Neural crest cell (in vitro differentiated cells): ENCODE results near the gene WSB1. TPM values are rescaled to one million over a fixed set of nuclear protein-coding genes. Genes with fewer than 3 reads are reported as not detected.

Experiments used
- DNase-seq: peaks from one replicate; pipeline ENCODE4 v3.0.0; 2021; ENCODE audit warnings: low read depth, mixed read lengths, low spot score
- H3K27ac Mint-ChIP-seq: one replicate; pipeline ENCODE4 v1.8.0; 2021; ENCODE audit warnings: mild to moderate bottlenecking, mixed read lengths; ENCODE audit not compliant: unreplicated experiment
- H3K27me3 Mint-ChIP-seq: 2 replicates; pipeline ENCODE4 v1.8.0; 2021; ENCODE audit warnings: low read depth, mild to moderate bottlenecking, mixed read lengths
- H3K36me3 Mint-ChIP-seq: 2 replicates; pipeline ENCODE4 v1.8.0; 2021; ENCODE audit warnings: low read depth, mild to moderate bottlenecking, mixed read lengths
- H3K4me1 Mint-ChIP-seq: 2 replicates; pipeline ENCODE4 v1.8.0; 2021; ENCODE audit warnings: mixed read lengths
- H3K4me3 Mint-ChIP-seq: one replicate; pipeline ENCODE4 v1.8.0; 2021; ENCODE audit warnings: mild to moderate bottlenecking, mixed read lengths
- H3K9me3 Mint-ChIP-seq: 2 replicates; pipeline ENCODE4 v1.8.0; 2021; ENCODE audit warnings: mixed read lengths
- CTCF ChIP-seq: fragments of 200-600 bp; sonication (generic); conservative IDR thresholded peaks from 2 replicates; pipeline ENCODE4 v1.5.0; 2021; ENCODE audit warnings: antibody characterized with exemption, mild to moderate bottlenecking
- total RNA-seq: library from RNA; stranded (reverse); gene quantifications from 2 replicates; pipeline ENCODE4 v1.2.1, GENCODE V29; 2021

Gene WSB1
- total RNA-seq, 1 donor from 2014 or later: 237 TPM

GRCh38 chr17:27281438-27281837 lies 12.5 kb upstream of the WSB1 start:
- Mint-ChIP-seq H3K9me3 (no peaks in the 10 kb centered on the region), H3K4me3 (no peak overlapping the region), H3K4me1 (peaks cover 8% of the 10 kb centered on the region), H3K36me3 (no peaks in the 10 kb centered on the region), H3K27ac (no peak overlapping the region), H3K27me3 (no peaks in the 10 kb centered on the region)
- DNase-seq: no peak
- TF ChIP-seq CTCF: no peak

GRCh38 chr17:27282054-27282551 lies 11.8 kb upstream of the WSB1 start:
- no peak overlapping the region for H3K27ac Mint-ChIP-seq
- H3K36me3 Mint-ChIP-seq: no peaks in the 10 kb centered on the region
- no peaks in the 10 kb centered on the region for H3K27me3 Mint-ChIP-seq
- no peak for DNase-seq
- no peak for TF ChIP-seq CTCF
- H3K9me3 Mint-ChIP-seq: no peaks in the 10 kb centered on the region
- no peak overlapping the region for H3K4me3 Mint-ChIP-seq
- peaks cover 1% of the 10 kb centered on the region for H3K4me1 Mint-ChIP-seq

GRCh38 chr17:27283060-27283459 lies 10.9 kb upstream of the WSB1 start:
- Mint-ChIP-seq H3K4me1 (no peaks in the 10 kb centered on the region), H3K9me3 (no peaks in the 10 kb centered on the region), H3K27ac (no peak overlapping the region), H3K36me3 (no peaks in the 10 kb centered on the region), H3K4me3 (no peak overlapping the region), H3K27me3 (no peaks in the 10 kb centered on the region)
- TF ChIP-seq CTCF: no peak
- no peak for DNase-seq

- Mint-ChIP-seq H3K4me3 (no peak overlapping the region), H3K9me3 (no peaks in the 10 kb centered on the region), H3K4me1 (no peaks in the 10 kb centered on the region), H3K36me3 (no peaks in the 10 kb centered on the region), H3K27ac (no peak overlapping the region), H3K27me3 (no peaks in the 10 kb centered on the region)
- no peak for TF ChIP-seq CTCF
- no peak for DNase-seq
Observed at GRCh38 chr17:27283751-27284150, 10.2 kb upstream of the WSB1 start.

- H3K36me3 Mint-ChIP-seq: no peaks in the 10 kb centered on the region
- no peaks in the 10 kb centered on the region for H3K4me1 Mint-ChIP-seq
- H3K27ac Mint-ChIP-seq: no peak overlapping the region
- no peaks in the 10 kb centered on the region for H3K9me3 Mint-ChIP-seq
- TF ChIP-seq CTCF: no peak
- no peak overlapping the region for H3K4me3 Mint-ChIP-seq
- DNase-seq: no peak
- H3K27me3 Mint-ChIP-seq: no peaks in the 10 kb centered on the region
Observed at GRCh38 chr17:27284811-27285415, 9.0 kb upstream of the WSB1 start.
